COLO668 (cell line): ENCODE data around the gene SERPINB3.
"Not testable (repeated sequence)": the region's sequence is repeated elsewhere in the genome, so short reads cannot be mapped to it uniquely, and the experiment has no call there.

ENCODE experiments used
- DNase-seq: peaks from one replicate; lab custom pipeline; 2025; ENCODE audit not compliant: unreplicated experiment; lab: John Stamatoyannopoulos, UW

The SERPINB3 gene

DNA sequence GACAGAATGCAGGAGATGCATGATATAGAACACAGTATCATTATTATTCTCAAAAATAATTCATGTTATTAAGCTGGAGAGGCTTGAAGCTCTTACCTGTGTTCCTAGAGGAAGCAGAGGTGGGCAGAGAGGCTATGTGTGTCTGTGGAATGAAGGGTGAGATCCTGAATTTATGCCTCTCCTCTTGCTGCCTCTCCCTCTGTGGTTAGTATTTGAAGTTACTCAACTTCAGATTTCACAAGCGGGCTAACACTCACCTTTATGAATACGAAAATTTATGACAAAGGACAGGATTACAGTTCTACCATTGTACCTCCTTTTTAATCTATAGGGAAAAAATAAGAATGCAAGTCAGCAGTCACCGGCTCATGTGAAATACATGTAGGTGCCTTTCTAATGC, at the start of gene SERPINB3:
TSS of gene SERPINB3 (minus strand) at position 144 of the 400 bp plus-strand sequence. CDS start 677 bp downstream, outside the sequence.
- not testable (repeated sequence) for DNase-seq

DNA sequence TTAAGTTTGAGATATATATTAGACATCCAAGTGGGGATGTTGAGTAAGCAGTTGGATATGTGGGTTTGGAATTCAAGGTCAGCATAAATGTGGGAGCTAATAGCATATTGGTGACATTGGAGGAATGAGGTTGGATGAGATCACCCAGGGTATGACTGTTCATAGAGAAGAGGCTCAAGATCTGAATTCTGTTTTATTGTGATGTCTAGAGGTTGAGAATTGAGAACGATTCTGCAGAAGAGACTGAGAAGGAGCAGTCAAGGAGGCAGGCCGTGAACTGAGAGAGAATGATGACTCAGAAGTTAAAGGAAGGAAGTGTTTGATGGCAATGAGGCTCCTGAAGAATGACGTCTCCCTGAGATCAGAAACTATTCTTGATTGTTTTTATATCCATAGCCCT, 47.0 kb upstream of the SERPINB3 start:
- DNase-seq = no peak

DNA sequence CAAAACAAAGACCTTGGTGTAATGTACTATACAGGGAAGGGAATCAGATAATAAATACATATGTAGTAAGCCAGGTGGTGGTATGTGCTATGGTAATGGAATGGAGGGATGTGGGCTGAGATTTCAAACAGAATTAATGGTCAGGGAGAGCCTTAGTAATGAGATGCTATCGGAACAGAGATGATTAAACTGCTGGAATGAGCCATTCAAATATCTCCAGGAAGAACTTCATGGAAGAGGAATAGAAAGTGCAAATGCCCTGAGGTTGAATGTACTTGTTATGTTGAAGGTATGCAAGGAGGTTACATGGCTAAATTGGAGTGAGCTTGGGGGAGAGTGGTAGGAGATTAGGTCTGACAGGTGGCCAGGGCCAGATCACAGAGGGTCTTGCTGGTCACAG, 46.1 kb upstream of the SERPINB3 start:
- no peak for DNase-seq

DNA sequence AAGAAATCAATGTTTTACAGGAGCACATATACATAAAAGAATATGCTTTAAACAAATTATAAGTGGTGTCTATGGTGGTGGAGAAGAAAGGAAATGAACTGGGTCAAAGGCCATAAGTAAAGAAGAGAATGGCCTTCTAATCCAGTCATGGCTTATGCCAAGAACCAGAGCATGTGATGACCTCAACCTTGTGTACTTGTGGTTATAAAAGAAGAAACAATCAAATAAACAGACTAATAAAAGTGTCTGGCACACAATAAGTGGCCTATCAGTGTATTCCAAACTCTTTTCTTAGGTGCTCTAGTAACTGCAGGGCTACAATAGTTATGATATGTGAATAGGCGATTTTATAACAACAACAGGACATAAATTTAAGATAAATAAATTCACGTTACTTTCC, 43.7 kb upstream of the SERPINB3 start:
- no peak for DNase-seq

DNA sequence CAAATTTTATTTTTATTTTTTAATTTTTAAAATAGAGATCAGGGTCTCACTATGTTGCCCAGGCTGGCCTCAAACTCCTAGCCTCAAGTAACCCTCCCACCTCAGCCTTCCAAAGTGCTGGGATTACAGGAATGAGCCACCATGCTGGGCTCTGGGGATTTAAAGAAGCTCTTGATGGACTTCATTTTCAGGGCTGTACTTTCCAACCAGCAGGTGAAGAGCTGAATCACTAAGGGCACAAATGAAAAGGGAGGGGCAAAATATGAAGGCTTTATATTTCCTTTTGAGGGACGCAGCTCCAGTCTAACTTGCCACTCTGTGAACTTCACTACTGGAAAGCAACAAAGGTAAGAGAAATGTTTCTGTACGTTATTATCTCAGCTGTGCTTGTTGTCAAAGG, 41.0 kb upstream of the SERPINB3 start, which contains the start of gene SERPINB11:
TSS of gene SERPINB11 (plus strand) at position 301 of the 400 bp plus-strand sequence. CDS start 7,234 bp downstream, outside the sequence.
- DNase-seq = no peak

DNA sequence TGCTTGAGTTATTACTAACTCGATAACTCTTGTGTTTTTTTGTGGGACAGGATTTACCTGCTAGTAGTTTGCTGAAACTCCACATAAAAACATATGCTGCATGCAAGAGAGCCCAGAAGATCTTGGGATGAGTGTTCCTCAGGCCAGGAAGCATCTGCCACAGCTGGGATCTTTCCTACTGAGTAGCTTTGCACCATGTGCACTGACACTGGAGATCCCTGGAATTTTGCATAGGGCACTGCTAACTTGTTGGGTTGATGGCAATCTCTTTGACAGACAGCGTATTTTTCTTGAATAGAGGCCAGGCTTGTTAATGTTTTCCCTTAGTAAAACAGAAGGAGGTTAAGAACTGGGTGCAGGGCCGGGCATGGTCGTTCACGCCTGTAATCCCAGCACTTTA, 40.3 kb upstream of the SERPINB3 start:
- DNase-seq = no peak

DNA sequence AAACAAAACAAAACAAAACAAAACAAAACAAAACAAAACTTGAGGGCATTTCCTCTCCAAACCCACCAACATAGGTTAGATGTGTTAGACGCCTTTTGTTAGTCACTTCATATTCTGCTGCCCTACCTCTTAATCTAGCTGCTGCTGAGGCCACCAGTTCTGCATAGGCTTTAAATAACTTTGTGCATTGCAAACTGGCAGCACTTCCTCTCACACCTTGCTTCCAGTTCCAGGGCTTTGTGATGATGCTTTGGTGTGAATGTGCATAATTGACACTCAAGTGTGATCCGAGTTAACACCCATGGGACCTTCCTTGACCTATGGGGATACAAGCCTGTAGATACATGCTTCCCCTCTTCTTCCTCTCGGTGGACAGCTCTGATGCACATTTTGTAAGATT, 38.8 kb upstream of the SERPINB3 start:
- no peak for DNase-seq

DNA sequence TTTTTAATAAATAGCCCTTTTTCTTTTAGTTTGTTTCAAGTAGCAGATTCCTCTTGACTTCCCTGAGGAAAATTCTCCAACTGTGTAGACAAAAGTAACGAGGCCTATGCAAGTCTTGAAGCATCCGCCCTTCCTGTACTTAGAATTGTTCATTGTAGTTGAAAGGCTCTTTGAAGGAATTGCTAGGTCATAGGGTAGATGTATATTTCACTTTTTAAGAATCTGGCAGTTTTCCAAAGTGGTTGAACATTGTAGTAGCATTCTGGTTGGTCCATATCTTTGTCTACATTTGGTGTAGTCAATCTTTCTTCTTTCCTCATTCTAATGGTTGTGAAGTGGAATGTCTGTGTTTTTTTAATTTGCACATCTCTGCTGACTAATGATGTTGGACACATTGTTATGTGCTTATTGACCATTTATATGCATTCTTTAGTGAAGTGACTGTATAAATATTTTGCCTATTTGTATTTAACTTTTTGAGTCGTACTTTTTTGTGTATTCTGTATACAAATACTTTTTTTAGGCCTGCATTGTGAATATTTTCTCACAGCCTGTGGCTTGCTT, 35.5 kb upstream of the SERPINB3 start:
- DNase-seq = no peak

DNA sequence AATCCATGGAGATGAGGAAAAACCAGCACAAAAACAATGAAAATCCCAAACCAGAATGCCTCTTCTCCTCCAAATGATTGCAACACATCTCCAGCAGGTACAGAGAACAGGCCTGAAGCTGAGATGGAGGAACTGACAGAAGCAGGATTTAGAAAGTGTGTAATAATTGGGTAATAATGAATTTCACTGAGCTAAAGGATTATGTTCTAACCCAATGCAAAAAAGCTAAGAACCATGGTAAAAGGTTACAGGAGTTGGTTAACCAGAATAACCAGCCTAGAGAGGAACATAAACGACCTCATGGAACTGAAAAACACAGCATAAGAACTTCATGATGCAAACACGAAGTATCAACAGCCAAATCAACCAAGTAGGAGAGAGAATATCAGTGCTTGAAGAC, 27.4 kb upstream of the SERPINB3 start:
- no peak for DNase-seq

DNA sequence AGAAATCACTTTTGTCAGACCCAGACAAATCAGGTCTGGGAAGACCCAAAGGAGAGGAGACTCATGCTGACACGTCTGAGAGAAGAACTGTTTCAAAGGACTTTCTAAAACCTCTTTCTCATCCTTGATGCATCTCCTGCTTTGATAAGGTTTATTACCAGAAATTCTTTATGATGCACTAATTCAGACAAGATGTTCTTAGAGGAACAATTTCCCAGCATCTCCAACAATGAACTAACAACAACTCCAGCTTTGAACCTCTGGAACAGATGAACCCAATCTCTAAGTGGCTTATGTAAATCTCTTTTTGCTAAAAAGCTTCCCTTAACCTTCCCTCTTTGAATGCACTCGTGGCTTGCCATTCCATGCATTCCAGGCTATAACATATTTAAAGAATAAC, 25.2 kb upstream of the SERPINB3 start:
- no peak for DNase-seq

DNA sequence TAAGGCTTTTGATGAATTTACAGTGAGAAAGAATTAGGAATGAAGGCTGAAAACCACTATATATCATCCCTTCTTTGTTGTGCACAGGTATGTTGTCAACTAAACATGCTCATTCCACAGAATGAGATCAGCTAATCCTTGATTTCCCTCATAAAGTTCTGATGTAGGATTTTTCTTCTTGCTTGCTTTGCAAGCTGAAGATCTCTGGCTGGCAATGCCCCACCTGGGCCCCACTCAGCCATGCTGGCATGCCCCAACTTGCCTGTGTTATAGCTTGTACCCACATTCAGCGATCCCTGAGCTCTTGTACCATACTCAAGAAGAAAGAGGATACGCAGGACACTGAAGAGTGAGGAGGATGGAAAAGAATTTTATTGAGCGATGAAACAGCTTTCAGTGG, 23.0 kb upstream of the SERPINB3 start:
- no peak for DNase-seq

DNA sequence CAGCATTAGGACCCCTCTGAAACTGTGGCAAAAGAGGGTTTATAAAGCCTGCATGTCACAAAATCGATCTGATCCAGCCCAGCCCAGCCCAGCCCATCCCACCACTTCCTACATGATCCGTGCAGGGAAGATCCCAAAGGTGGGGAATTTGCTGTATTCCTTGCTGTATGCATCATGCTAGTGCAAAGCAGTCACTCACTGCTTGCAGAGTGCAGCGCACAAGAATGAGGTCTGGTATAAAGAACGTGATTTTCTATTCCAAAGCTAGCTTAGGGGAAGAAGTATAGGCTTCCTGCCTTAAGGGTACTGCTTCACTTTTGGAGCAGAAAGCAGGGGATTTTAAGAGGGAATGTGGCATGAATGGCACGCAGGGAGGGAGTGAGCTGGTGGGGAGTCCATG, 22.2 kb upstream of the SERPINB3 start:
- no peak for DNase-seq

DNA sequence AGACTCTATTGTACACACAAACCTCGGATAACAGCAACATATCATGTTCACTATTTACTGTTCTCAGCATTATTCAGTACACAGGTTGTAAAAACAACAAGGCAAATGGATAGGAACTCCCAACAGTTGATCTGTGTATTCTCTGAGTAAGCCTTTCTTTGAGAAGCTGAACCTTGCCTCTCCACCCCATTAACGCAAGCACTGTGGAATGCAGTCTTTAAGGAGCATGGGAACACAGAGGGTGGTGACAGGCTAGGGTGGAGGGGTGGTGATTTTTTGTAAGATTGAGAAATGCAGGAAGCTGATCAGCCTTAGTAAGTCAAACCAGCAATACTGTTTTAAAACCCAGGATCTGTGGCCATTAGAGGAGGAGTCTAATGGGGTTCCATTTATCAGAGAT, 21.5 kb upstream of the SERPINB3 start:
- no peak for DNase-seq

DNA sequence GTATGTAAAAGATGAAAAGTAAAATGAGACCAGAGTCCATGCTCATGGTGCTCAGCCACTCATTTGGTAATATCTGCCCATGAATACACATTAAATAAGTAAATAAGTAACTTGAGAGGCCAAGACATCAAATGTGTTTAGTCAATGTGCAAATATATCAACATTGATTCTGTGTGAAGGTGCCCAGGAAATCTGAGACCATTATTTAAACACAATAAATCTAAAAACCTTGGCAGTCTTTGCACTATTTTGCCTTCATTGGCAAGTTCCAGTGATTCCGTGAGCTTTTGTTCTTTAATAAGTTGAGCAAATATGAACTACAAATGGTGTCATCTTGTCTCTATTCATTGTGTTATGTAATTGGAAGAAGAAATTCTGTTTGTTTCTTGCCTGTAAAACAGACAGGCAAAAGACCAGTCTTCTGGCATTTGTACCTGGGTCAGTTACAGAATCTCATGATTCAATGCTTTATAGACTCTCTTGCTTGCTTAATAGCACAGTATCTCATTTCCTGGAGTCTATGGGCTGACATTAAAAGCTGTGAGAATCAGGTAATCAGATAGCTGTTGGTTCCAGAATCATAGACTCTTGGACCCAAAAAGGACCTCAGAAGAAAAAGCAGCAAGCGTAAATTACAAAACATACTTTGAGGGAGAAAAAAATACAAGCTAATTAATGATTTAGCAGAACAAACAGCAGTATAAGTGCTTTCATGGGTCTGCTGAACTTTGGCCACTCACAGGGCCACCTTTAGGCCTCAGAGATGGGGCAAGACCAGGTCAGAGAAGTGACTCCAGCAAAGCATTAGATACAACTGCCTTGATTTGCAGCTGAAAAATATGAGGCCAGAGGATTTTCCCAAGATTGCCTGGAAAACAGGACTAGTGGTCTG, 20.0 kb upstream of the SERPINB3 start:
- DNase-seq = no peak

DNA sequence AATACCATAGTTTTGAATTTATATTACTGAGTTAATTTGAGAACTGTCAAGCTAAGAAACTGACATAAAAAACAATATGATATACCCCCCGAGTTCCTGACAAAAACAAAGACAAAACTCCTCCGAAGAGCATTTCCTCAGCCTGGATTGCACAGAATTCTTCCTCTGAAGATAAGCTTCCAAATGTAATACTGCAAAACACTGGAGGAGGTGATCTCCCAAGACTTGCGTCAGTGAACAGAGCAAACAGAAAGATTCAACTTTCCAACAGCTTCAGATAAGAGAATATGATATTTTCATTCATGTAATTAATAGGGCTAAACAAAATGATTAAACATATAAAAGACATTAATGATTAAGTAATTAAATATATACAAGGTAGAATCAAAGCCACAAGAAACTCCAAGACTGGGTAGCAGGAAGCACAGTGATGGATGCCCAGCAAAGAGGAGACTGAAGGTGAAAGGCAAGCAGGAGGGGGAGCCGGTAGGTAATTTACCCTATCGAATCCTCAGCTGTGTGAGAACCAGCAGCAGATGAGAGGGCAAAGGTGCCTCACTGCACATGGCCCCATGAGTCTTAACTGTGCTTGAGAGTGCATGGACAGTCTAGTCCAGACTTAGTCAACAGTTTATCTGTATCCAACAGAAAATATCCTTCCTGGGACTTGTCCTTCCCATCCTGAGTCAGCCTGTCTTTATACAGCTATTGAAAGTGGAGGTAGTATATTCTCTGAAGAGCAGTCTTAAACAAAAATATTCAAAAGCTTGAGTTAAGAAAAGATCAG, 18.3 kb upstream of the SERPINB3 start:
- DNase-seq = no peak

DNA sequence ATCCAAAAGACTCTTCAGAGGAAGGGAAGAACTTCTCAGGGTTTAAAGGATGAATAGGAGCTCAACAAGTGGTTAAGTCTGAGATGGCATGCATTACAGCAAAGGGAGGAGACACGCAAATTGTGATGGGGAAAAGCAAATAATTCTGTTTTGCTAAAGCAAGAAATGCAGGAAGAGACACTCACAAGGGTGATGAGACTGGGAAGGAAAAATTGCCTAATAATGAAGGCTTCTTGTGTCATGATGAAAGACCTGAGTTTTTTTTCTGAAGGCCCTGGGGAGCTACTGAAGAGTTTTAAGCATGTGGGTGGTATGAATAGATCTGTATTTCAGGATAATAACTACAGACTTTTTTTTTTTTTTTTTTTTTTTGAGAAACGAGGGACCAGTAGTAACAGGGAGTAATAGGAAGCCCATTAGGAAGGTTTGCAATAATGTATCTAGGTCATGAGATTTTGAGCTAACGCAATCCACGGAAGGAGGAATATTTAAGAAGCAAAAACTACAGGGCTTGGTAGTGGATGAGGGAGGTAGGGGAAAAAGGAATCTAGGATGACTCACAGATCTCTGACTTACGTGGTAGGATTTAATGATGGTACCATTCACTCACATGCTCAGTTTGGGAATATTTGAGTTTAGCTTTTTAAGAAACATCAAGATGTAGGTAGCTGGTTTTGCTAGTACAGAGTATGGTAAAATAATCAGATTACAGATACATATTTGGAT, 16.0 kb upstream of the SERPINB3 start:
- DNase-seq = no peak

DNA sequence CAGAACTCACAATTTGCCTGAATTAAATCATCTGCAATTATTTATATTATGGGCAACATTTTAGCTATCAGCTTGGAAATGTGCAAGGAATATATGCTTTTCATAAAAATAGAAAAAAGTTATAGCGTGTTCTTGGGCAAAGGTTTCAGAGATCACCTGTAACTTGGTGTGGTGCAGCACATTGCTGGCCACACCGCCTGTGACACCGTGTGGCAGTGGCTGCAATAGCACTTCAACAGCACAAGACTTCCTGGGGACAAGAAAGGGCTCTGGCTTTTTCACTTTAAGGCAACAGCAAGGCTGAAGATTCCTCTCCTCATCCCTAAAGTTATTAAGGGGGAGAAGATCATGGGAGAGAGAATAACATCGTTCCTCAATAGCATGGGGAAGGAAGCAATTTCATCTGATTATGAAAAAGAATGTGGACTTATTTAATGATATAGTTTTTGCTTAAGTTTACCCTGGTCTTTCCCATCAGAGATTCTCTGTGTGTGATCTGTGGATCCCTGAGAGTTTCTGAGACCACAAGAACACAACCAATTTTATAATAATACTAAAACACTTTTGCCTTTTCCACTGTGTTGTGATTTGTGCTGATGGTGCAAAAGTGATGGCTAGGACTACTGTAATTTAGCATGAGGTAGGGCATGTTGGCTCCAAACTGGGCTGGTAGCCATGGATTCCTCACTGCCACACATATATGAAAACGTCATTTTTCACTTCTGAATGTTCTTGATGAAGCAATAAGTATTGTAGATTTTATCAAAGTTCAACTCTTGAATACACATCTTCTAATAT, 15.0 kb upstream of the SERPINB3 start:
- no peak for DNase-seq

DNA sequence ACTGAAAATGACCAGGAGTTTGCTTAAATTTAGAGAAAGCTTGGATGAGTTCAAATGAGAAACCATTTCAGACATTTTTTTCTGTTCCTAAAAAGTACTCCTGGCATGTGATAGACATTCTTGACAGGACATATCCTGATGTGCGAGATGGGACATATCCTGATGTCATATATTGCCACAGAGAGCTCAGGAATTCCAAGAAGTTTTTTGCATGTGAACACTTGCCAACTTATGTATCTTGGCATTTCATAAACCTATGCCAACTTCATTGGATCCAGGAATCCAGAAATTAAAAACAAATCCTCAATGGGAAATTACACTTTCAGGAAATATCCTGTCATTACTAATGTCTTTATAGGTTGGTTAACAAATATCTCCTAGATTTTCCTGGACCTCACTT, 2.9 kb upstream of the SERPINB3 start:
- DNase-seq = no peak

DNA sequence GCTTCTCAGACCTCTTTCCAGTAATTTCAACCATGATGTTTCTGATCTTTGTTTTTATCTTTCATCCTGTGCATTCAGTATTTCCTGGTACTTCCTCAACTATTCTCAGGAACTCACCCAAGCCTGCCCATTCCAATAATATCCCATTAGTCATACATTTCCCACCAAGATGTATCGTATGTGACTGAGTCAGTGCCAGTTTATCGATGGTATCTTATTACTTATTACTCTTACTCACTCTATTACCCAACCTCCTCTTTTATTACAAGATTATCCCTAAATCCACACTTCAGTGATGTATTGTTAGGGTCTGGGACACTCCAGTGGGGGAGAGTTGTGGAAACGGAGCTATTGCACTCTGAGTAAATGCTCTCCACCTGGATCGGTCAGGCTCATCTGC, 2.8 kb downstream of the SERPINB3 start:
- DNase-seq = not testable (repeated sequence)

DNA sequence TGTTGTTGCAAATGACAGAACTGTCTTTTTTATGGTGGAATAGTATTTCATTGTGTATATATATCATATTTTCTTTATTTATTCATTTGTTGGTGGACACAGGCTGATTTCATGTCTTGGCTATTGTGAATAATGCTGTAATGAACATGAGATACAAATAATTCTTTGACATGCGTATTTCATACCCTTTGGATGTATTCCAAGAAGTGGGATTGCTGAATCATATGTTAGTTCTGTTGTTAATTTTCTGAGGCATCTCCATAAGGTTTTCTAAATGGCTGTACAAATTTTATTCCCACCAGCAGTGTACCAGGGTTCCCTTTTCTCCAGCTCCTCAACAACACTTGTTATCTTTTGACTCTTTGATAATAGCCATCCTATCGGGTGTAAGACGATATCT, 11.4 kb downstream of the SERPINB3 start:
- not testable (repeated sequence) for DNase-seq
